Hepatic stellate cell (primary cell): ENCODE measurements around the gene ASIP.
"Not testable (repeated sequence)": the region's sequence is repeated elsewhere in the genome, so short reads cannot be mapped to it uniquely, and the experiment has no call there.

Experiments used
- DNase-seq: peaks from one replicate; pipeline ENCODE4 v3.0.0; 2011; ENCODE audit warnings: low spot score

ASIP gene

GRCh38 chr20:34285450-34285849, 44.2 kb downstream of the ASIP start:
- DNase-seq = no peak

DNA sequence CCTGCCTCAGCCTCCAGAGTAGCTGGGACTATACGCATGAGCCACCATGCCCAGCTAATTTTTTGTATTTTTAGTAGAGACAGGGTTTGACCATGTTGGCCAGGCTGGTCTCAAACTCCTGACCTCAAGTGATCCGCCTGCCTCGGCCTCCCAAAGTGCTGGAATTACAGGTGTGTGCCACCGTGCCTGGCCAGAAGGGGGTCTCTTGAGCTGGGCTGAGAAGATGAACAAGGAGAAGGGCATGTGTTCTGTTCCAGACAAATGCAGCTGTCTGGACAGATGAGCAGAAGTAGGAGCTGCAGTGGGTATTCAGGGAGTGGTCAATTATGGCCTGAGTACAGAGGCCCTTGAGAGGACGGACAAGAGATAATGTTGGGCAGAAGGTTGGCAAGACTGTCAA, 46.3 kb downstream of the ASIP start:
- DNase-seq = not testable (repeated sequence)

DNA sequence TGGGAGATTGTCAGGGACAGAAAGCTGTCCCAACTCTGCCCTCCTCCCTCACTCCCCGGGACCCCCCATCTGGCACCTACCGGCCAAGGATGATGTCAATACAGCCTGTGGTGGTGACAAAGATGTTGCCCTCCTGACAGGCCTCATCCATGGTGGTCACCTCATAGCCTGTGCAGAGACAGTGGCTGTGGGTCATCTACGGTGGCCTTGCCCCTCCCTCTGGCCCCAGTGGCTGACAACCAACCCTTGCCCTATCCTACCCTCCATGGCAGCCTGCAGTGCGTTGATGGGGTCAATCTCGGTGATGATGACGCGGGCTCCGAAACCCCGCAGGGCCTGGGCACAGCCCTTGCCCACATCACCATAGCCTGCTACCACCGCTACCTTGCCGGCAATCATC, 49.2 kb downstream of the ASIP start:
- DNase-seq = no peak

- DNase-seq = no peak
Observed at GRCh38 chr20:34292496-34292895, 51.3 kb downstream of the ASIP start.

DNA sequence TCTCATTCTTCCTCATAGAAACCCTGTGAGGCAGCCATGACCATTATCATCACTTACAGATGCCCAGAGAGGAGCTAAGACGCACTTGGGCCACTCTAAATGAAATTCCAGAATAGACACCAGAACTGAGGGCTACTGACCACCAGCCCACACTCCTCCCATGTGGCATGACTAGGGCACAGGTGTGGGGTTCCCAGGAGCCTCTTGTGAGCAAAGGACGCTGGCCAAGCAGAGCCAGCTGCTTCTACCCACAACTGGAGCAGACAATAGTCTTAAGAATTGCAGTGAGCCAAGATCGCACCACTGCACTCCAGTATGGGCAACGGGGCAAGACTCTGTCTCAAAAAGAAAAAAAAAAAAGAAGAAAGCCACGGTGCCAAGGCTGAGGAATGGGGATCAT, 51.9 kb downstream of the ASIP start:
- DNase-seq = no peak

GRCh38 chr20:34293589-34293988, 52.4 kb downstream of the ASIP start:
- no peak for DNase-seq

GRCh38 chr20:34294563-34294962, 53.3 kb downstream of the ASIP start:
- no peak for DNase-seq

DNA sequence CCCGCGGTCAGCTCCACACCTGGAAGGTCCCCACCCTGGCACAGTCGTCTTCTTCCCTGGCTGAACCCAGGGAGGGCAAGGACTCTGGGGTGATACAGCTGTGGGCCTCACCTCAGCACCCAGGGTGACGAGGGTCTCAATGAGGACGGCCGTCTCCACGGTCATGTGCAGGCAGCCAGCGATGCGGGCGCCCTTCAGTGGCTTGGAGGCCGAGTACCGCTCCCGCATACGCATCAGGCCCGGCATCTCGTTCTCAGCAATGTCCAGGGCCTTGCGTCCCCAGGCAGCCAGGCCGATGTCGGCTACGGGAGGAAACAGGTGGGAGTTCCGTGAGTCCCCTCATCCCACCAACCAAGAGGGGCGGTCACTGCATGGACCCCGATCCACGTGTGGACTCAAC, 54.1 kb downstream of the ASIP start:
- no peak for DNase-seq

DNA sequence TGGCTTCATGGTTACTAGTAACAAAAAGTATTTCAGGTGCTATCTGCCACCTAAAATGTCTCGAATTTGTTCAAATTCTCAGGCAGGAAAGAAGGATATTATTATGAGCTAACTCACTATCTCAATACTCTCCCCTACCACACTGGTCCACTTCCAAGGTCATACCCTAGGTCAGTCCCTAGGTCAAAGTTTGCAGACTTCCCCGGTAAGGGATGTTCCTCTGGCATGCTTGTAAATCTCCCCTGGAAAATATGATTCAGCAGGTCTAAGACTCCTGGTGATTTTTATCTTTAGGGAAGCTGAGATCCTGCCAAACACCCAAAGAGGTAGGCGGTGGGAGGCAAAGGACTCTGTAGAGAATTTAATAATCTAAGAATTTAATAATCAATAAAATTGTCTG, 55.2 kb downstream of the ASIP start:
- DNase-seq = no peak

GRCh38 chr20:34298294-34298784, 57.1 kb downstream of the ASIP start:
- not testable (repeated sequence) for DNase-seq

GRCh38 chr20:34299556-34300255, 58.5 kb downstream of the ASIP start:
- no peak for DNase-seq

DNA sequence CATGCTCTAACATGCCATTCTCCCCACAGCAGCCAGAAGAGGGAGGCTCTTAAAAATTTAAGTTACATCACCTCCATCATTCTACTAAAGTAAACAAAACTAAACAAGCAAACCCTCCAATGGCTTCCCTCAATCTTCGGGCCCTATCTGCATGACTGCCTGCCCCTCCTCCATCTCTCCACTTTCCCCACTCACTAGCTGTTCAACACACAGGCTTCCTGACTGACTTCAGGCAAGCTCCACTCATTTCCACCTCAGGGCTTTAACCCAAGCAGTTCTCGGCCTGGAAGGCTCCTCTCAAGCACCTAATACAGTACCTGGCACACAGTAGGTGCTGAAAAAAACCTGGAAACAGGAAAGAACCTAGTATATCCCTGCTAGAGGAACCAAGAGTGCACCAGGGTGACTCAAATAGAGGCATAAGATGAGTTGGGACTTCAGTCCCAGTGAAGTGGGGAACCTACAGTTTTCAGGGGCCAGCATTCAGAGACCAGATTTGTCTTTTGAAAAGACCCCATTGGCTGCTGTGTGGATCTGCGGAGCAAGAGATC, 59.1 kb downstream of the ASIP start:
- DNase-seq = no peak

- DNase-seq = no peak
Observed at GRCh38 chr20:34300809-34301586, 59.8 kb downstream of the ASIP start.

DNA sequence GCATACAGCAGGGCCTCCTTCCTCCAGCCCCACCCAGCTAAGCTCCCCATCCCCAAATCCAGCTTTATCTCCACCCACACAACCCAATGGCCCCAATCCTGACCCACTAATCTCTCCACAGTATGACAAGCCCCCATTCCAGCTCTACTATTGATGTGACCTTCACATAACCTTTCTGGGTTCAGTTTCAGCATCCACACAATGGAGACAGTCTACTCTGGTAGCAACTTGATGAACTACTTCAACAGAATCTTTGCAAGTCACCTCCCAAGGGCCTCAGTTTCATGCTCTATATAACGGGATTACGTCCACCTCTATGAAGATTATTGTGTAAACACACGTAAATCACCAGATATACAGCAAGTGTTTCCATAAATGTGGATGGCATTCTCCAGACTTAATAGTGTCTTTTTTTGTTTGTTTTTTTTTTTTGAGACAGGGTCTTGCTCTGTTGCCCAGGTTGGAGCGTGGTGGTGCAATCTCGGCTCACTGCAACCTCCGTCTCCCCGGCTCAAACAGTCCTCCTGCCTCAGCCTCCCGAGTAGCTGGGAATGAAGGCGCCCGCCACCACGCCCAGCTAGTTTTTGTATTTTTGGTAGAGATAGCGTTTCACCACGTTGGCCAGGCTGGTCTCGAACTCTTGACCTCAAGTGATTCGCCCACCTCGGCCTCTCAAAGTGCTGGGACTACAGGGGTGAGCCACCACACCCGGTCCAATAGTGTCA, 60.5 kb downstream of the ASIP start:
- no peak for DNase-seq

GRCh38 chr20:34302312-34302722, 61.1 kb downstream of the ASIP start:
- DNase-seq = no peak

DNA sequence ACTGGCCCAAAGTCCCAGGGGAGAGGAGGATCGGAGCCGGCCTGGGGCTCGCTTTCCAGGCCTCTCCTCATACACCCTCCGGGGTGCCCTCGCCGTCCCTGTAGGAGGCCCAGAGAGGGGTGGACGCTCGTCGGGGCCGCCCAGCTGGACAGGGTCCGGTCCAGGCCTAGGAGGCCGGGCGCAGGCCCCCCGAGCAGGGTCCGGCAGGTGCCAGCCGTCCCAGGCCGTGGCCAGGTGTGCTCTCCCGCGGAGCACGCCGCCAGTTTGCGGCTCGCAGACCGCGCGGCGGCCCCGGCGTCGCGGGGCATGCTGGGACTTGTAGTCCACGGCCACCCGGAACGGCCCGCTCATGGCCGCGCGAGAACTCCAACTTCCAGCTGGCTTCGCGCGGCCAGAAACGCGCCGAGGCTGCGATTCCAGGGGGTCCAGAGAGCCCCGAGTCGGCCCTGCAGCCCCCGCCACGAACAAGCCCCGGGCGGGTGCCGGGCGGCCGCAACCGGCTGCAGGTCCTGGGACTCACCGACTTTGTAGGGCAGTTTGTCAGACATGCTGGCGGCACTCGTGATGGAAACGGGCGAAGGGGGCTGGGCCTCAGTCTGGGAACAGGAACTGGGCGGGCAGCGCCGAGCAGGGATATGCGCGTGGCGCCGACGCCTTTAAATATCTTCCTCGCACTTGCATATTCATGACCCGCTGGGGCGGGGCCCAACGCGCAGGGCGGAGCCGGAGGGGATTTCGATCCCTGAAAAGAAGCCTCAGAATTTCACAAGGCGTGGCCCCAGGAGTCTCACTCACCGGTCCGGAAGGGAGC, 61.7 kb downstream of the ASIP start, which contains the start of gene AHCY:
Gene AHCY, minus strand, starts transcription at position 633 of the 811 bp plus-strand sequence. Its CDS starts 85 bp downstream, at position 548.
- peak; percentile 93 for DNase-seq

DNA sequence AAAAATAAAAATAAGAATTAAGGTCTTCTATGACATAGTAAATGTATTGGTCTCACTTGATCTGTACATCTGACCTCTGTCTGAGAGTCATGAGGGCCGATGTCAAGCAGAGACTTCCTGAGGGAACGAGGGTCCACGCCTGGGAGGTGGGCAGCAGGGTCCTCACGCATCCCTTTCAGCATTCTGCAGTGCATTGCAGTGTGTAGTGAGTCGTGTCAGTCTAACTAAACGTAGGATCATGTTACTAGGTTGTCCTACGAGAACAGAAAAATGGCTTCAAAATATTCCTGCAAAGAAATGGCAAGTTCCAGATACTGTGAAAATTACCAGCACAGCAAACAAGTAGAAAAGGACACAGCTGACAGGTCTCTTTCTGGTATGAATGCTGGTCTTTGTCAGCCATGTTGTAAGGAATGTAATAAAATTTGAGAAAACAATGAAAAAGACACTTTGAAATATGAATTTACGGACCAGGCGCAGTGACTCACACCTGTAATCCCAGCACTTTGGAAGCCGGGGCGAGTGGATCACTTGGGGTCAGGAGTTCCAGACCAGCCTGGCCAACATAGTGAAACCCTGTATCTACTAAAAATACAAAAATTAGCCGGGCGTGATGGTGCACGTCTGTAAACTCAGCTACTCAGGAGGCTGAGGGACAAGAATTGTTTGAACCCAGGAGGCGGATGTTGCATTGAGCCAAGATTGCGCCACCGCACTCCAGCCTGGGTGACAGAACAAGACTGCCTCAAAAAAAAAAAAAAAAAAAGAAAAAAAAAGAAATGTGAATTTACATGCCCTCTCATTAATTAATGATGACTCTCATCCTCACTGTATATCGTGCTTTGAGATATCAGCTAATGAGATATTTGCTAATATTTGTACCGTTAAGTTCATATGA, 64.4 kb downstream of the ASIP start:
- DNase-seq = no peak

DNA sequence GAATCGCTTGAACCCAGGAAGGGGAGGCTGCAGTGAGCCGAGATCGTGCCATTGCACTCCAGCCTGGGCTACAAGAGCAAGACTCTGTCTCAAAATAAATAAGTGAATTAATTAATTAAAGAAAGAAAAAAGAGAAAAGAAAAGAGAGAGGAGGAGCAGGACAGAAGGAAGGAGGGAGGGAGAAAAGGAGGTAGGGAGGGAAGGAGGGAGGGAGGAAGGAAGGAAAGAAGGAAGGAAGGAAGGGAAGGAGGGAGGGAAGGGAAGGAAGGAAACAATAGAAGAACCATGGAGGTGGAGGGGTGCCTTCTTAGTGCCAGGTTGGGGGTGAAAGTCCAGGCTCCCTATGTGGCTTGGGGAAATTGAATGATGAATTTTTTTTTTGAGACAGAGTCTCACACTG, 68.5 kb downstream of the ASIP start:
- no peak for DNase-seq

DNA sequence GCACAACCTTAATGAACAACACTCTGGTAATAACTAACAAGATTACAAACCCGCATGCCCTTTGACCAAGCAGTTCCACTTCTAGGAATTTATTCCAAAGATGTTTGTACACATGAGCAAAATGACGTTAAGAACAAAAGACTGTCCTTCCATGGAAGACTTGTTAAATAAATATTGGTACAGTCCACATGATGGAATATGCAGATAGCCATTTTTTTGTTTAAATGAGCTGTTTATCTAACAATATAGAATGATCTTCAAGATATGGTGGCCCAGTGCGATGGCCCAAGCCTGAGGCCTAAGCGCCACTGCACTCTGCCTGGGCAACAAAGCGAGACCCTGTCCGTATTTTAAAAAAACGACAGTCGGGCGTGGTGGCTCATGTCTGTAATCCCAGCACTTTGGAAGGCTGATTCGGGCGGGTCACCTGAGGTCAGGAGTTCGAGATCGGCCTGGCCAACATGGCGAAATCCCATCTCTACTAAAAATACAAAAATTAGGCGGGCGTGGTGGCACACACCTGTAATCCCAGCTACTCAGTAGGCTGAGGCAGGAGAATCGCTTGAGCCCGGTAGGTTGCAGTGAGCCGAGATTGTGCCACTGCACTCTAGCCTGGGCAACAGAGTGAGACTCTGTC, 69.4 kb downstream of the ASIP start:
- DNase-seq = no peak
